Bronchial epithelial cell (primary cell): ENCODE data around the gene EHBP1. TPM values are rescaled to one million over a fixed set of nuclear protein-coding genes. Genes with fewer than 3 reads are reported as not detected.

Source experiments
- DNase-seq: peaks from one replicate; pipeline ENCODE4 v3.0.0-alpha.2; 2010; ENCODE audit warnings: low read depth
- FAIRE-seq: peaks from 2 replicates; lab custom pipeline; 2011; peaks lifted over from hg19 to GRCh38; lab: Jason Lieb, UNC
- H3K27me3 ChIP-seq: 2 replicates; pipeline ENCODE4 v1.5.1; 2011; ENCODE audit warnings: low read length; ENCODE audit not compliant: control insufficient read depth, insufficient read depth
- H3K36me3 ChIP-seq: 2 replicates; pipeline ENCODE4 v1.5.1; 2011; ENCODE audit warnings: low read length; ENCODE audit not compliant: control insufficient read depth, insufficient read depth
- H3K4me3 ChIP-seq: 2 replicates; pipeline ENCODE4 v1.5.1; 2011; ENCODE audit warnings: mild to moderate bottlenecking, low read depth, low read length, control low read depth
- CTCF ChIP-seq: IDR thresholded peaks from 2 replicates; pipeline ENCODE4 v1.5.1; 2011; ENCODE audit warnings: mild to moderate bottlenecking, moderate library complexity, low read length, control low read depth, inconsistent platforms; ENCODE audit not compliant: insufficient read depth, severe bottlenecking
- total RNA-seq: library from RNA; depleted of rRNA; stranded (reverse); fragments of >200 nt; gene quantifications from 2 replicates; pipeline ENCODE4 v1.2.1, GENCODE V29; 2014

Gene EHBP1
- total RNA-seq, 1 donor from 2014 or later: 132 TPM

GRCh38 chr2:63041592-63041991 is 336.1 kb downstream of the EHBP1 start:
- no peak overlapping the region for H3K4me3 ChIP-seq
- DNase-seq (no peak), FAIRE-seq (no peak)
- no peaks in the 10 kb centered on the region for H3K27me3 ChIP-seq
- H3K36me3 ChIP-seq: no peaks in the 10 kb centered on the region
- TF ChIP-seq CTCF: no peak

- Histone ChIP-seq H3K36me3 (no peaks in the 10 kb centered on the region), H3K27me3 (no peaks in the 10 kb centered on the region), H3K4me3 (no peak overlapping the region)
- FAIRE-seq (no peak), DNase-seq (no peak)
- TF ChIP-seq CTCF: no peak
Observed at GRCh38 chr2:63044362-63045327, 339.1 kb downstream of the EHBP1 start.

GRCh38 chr2:63046552-63046951 is 341.0 kb downstream of the EHBP1 start:
- H3K27me3 ChIP-seq: no peaks in the 10 kb centered on the region
- DNase-seq (peak; percentile 57), FAIRE-seq (no peak)
- no peaks in the 10 kb centered on the region for H3K36me3 ChIP-seq
- TF ChIP-seq CTCF: no peak
- H3K4me3 ChIP-seq: peak overlapping the region; percentile 68

GRCh38 chr2:63046961-63047320 is 341.4 kb downstream of the EHBP1 start:
- DNase-seq (peak; percentile 45), FAIRE-seq (no peak)
- H3K27me3 ChIP-seq: no peaks in the 10 kb centered on the region

GRCh38 chr2:63047321-63048279 is 342.1 kb downstream of the EHBP1 start:
- FAIRE-seq: no peak

More at GRCh38 chr2:63046961-63047320, 341.4 kb downstream of the EHBP1 start:
- Histone ChIP-seq H3K4me3 (peak overlapping the region; percentile 68), H3K36me3 (no peaks in the 10 kb centered on the region)
- TF ChIP-seq CTCF: no peak

More at GRCh38 chr2:63047321-63048279, 342.1 kb downstream of the EHBP1 start:
- H3K27me3 ChIP-seq: no peaks in the 10 kb centered on the region
- H3K4me3 ChIP-seq: peak overlapping the region; percentile 68
- H3K36me3 ChIP-seq: no peaks in the 10 kb centered on the region
- peak; percentile 32 for TF ChIP-seq CTCF
- peak; percentile 10 for DNase-seq
